ENCODE results near the gene PRKCB.
"Not testable (repeated sequence)": the region's sequence is repeated elsewhere in the genome, so short reads cannot be mapped to it uniquely, and the experiment has no call there.

Gene PRKCB

DNA sequence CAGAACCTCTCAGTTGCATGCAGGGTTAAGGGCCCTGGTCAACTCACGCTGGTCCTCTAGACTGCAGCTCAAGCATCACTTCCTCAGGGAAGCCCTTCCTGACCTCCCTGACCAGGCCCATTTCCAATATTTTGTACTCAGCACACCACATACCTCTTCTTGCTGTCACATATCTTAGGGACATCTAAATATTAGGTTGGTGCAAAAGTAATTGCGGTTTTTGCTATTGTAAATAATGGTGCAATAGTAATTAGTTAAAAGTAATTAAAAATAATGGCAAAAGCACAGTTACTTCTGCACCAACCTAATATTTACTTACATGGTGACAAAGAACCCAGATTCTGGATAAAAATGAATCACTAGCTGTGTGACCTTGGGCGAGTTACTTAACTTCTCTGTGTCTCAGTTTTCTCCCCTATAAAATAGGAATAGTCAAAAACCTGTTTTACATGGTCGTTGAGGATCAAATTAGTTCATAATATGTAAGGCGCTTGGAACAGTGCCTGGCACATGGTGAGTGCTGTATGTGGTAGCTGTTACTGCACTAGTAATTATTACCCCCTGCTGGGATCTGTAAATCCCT, 177.4 kb downstream of the PRKCB start:
- DNase-seq = no peak

DNA sequence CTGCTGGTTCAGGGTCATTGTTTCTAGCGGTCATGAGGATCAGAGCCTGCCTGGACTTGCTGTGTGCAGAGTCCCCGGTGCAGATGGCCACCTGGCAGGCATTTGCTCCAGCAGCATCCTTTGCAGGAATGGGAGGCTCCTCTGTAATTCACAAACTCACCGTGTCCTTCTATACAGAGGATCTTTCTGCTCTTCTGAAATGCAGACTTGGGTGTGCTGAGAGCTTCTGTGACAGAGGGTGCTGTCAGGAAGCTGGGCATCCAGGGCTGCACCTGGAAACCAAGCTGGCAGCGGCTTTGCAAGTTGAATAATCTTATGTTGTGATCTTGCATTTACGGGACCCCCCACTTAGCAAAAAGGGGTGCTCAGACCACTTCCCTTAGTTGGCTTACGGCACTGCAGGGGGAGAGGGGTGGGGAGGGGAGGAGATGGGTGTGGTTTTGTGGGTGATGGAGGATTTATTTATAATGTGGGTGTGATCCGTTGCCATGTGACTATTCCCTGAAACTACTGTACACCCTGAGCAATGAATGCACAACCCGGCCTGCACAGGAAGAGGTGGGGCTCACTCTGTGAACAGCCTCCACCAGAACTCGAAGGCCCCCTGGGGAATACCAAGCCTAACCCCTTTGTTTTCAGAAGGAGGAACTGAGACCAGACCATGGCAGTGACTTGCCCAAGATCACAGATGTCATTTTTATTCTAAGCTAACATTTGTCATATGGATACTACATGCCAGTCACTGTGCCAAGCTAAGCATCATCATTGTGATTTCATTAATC, 178.3 kb downstream of the PRKCB start:
- DNase-seq = peak; percentile 51

DNA sequence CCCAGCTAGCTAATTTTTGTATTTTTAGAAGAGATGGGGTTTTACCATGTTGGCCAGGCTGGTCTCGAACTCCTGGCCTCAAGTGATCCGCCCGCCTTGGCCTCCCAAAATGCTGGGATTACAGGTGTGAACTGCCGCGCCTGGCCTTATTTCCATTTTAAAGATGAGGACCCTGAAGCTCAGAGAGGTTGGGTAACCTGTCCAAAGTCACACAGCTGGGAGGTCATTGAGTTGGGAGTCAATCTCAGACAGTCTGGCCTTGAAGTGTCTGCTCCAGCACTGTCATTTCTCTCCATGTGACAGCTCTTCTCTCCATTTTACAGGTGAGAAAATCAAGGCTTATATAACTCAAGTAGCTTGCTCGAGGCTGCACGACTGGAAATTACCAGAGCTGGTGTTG, 179.2 kb downstream of the PRKCB start:
- DNase-seq = not testable (repeated sequence)

- DNase-seq = no peak
Observed at GRCh38 chr16:24015923-24016322, 180.1 kb downstream of the PRKCB start.

DNA sequence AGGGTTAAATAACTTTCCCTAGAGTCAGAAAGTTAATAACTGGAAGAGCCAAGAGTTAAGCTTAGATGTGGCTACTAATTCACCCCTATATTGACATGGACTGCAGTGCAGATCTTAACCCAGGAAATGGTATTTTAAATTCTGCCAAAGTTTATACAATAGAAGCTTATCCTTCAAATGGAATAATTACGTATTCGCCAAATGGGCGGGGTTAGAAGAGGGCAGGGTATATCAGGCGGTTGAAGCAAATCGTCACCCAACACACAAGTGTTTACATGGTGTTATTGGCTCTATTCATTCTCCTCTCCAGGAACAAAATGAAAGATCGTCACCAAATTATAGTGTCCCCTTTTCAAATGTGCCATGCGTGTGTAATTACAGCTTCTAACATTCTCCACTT, 182.7 kb downstream of the PRKCB start:
- no peak for DNase-seq

GRCh38 chr16:24022797-24023196, 187.0 kb downstream of the PRKCB start:
- DNase-seq = no peak

GRCh38 chr16:24023621-24024020, 187.8 kb downstream of the PRKCB start:
- no peak for DNase-seq

DNA sequence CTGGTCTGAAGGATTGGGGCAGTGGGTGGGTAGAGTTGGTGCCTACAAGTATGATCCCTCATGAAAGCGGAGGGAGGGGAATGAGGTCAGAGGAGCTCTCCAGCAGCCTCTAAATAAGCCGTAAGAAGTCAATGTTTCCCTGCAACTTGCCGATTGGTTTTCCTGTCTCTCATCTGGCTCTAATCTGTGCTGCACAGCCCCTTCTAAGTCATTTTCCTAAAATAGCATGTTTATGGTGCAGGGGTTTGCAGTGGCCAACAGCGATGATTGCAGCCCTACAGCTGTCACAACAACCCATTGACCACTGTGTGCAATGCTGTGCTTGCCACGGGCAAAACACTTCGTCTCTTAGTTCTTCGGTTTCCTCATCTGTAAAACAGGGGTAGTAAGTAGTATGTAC, 189.2 kb downstream of the PRKCB start:
- no peak for DNase-seq

DNA sequence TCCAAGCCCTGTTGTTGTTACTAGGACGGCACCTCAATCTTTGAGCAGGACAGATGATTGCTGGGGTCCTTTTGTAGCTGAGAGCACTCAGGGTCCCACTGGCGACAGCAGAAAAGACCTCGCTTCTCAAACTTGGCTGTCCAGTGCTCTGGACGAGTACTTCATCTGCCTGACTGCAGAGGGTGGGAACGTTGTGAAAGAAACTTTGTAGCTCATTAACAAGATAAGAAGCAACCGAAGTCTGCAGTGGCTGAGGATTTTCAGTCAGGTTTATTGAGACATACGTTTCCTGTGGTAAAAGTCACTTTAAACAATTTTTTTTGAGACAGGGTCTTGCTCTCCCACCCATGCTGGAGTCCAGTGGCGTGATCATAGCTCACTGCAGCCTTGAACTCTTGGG, 191.7 kb downstream of the PRKCB start:
- no peak for DNase-seq

GRCh38 chr16:24029841-24030240, 194.1 kb downstream of the PRKCB start:
- not testable (repeated sequence) for DNase-seq

DNA sequence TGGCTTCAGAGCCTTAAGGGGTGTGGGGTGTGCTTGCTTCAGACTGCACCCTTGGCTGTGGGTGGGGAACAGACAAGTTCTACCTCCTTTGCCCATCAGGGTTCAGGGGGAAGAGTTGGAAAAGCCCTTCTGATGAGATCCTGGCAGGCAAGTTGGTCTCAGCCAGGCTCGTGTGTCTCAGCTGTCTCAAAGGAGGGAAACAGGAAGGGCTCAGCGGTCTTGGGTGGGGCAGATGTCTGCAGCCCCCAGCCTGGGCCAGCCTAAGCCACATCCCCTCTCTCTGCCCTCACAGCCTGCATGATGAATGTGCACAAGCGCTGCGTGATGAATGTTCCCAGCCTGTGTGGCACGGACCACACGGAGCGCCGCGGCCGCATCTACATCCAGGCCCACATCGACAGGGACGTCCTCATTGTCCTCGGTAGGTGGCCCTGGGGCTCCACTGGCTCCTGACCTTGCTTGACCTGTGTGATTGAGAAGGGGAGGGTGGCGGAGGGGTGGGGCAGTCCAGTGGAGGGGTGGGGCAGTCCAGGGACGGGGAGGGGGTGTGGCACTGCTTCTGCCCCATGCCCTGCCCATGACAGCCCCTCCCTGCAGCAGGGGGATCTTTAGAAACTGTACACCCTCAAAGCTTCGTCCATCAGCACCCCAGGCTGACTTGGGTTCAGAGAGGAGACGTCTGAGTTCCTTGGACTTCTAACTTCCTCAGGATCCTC, 199.5 kb downstream of the PRKCB start:
- no peak for DNase-seq

GRCh38 chr16:24036038-24036543, 200.3 kb downstream of the PRKCB start:
- DNase-seq = no peak

- DNase-seq = peak; percentile 27
Observed at GRCh38 chr16:24036614-24037013, 200.8 kb downstream of the PRKCB start.

DNA sequence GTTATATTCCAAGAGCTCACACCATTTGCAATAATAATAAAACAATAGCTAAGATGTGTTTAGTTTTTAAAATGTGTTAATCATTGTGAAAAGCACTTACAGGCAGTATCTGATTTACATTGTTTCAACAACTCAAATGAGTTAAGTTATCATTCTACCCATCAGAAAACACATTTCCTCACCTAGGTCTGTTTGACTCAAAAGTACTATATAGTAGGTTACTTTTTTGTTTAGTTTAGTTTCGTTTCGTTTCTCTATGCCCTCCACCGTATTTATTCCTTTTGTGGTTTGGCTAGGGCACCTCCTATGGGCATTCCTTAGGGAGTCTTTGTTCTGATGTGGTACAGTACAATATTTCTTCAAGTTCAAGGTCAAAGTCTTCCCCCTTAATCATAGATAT, 201.6 kb downstream of the PRKCB start:
- no peak for DNase-seq

DNA sequence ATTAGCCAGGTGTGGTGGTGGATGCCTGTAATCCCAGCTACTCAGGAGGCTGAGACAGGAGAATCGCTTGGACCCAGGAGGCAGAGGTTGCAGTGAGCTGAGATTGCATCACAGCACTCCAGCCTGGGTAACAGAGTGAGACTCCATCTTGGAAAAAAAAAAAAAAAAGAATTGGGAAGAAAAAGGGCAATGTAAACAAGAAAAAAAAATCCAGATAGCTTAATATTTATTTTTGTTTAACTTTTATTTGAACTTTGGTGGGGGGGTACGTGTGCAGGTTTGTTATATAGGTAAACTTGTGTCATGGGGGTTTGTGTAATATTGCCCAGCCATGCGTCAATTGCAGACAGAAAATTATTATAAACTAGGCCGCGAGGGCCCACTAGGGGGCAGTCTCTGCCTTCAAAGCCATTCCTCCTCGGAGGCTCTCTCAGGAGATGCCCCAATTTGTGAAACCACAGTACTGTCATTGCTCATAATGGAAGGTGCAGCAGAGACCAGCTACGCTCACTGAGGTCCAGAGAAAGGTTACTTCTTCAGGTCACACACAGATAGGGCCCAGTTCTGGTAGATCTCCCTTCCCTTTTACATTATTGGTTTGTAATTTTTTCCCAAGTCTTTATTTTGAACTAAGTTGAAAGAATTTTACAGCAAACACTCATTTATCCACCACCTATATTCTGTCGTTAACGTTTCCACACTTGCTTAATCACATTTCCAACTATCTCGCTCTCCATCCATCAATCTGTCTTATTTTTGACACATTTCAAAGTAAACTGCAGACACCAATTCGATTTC, 206.2 kb downstream of the PRKCB start:
- DNase-seq = peak; percentile 55

DNA sequence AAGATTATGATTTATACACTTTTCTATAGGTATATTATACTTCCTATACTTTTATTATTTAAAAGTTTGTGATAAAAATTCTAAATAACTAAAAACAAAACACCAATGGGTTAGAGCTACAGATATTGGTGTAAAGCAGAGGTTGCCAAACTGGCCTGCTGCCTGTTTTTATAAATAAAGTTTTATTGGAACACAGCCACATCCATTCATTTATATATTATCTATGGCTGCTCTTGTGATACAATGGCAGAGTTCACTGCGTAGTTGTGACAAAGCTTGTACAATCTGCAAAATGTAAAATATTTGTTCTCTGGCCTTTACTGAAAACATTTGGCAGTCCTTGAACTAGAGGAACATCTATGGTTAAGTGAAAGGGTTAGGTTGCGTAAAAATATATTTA, 208.7 kb downstream of the PRKCB start:
- no peak for DNase-seq

DNA sequence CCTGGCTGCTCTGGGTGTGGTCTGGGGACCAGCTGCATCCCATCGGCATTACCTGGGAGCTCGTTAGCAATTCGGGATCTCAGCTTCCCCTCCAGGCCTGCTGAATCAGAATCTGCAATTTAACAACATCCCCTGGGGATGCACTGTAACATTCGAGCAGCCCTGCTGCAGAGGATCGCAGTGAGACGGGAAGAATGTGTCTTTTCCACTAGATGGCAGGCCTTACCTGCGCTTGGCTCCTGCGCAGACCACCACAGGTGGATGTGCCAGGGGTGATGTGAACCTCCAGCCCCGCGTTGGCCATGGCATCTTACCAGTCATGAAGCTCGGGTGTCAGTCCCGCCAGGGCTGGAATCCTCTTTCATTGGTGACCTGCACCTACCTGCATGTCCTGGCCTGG, 209.9 kb downstream of the PRKCB start:
- DNase-seq = no peak

DNA sequence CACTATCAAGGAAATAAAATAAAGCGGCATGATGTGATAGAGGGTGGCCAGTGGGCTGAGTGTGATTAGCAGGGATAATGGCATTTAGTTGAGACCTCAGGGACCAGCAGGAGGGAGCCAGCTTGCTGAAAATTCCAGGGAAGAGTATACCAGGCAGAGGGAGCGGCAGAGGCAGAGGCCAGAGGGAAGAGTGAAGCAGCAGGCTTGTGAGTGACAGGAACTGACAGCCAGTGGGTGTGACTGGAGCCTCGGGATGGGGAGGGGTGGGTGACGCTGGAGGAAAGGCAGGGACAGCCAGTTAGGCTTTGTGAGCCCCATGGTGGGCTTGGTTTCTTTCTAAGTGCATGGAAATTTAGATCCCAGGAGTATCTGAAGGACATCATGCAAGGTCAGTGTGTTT, 210.7 kb downstream of the PRKCB start:
- no peak for DNase-seq

DNA sequence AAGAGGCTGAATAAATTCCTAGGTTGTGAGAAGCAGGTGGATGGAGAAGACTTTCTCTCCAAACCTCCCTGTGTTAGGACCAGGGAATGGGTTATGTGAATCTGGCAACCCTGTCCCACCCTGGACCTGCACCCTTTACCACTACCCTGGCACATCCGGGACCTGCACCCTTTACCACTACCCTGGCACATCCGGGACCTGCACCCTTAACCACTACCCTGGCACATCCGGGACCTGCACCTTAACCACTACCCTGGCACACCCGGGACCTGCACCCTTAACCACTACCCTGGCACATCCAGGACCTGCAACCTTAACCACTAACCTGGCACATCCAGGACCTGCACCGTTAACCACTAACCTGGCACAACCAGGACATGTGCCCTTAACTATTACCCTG, 213.3 kb downstream of the PRKCB start:
- DNase-seq = no peak

GRCh38 chr16:24051125-24051524, 215.3 kb downstream of the PRKCB start:
- no peak for DNase-seq

DNA sequence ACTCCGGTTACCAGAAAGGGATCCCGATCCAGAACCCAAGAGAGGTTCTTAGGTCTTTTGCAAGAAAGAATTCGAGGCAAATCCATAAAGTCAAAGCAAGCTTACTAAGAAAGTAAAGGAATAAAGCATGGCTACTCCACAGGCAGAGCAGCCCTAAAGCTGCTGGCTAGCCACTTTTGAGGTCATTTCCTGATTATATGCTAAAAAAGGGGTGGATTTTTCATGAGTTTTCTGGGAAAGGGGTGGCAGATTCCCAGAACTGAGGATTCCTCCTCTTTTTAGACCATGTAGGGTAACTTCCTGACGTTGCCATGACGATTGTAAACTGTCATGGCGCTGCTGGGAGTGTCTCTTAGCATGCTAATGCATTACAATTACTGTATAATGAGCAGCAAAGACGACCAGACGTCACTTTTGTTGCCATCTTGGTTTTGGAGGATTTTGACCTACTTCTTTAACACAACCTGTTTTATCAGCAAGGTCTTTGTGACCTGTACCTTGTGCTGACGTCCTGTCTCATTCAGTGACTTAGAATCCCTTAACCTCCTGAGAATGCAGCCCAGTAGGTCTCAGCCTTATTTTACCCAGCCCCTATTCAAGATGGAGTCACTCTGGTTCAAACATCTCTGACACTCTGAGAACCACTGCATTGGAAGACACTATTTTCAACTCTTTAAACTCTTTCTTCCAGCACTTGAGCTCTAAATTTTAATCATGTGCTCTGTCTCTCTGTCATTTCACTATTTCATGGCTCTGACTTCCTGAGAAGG, 216.7 kb downstream of the PRKCB start:
- DNase-seq = no peak

Data from femur (tissue), 1 donor.